B cell (primary cell): Measurements from ENCODE around the gene QSOX2. TPM values are rescaled to one million over a fixed set of nuclear protein-coding genes. Genes with fewer than 3 reads are reported as not detected.

Source experiments
- ATAC-seq: fragments of 200-7000 bp; cut with Tn5 transposase; one replicate; pipeline ENCODE4 v1.10.0; 2021; ENCODE audit warnings: low read depth, mild to moderate bottlenecking, moderate number of reproducible peaks, moderate library complexity
- CTCF ChIA-PET: fragments of 350-600 bp; sonication (Branson Sonifier 250); formaldehyde crosslinking; loops from one replicate; lab custom pipeline; 2021; ENCODE audit warnings: antibody characterized with exemption, inconsistent platforms; lab: Charles Lee
- POLR2A ChIA-PET: fragments of 350-600 bp; sonication (Branson Sonifier 250); formaldehyde crosslinking; loops from one replicate; lab custom pipeline; 2021; ENCODE audit warnings: antibody characterized with exemption; lab: Charles Lee
- DNase-seq: peaks from one replicate; pipeline ENCODE4 v3.0.0; 2013
- H2AFZ ChIP-seq: 2 replicates; pipeline ENCODE4 v1.6.1; 2012; ENCODE audit warnings: mild to moderate bottlenecking, low read depth, low read length; ENCODE audit not compliant: insufficient read depth, poor library complexity, severe bottlenecking
- H3K27ac ChIP-seq, 2 donors: 1 replicate in 1 of 2; 2 replicates in 1 of 2; pipeline ENCODE4 v1.5.1; 2012 to 2013; ENCODE audit warnings: low read length in 2 of 2, mild to moderate bottlenecking in 2 of 2, moderate library complexity in 1 of 2
- H3K27me3 ChIP-seq, 4 experiments: fragments of 200-600 bp in 1 of 4; sonication (generic) in 1 of 4; replicated peaks in 1 of 4; 1 replicate in 2 of 4; 2 replicates in 2 of 4; pipeline versions ENCODE4 v1.6.1 to v1.7.0; 2013 to 2016; ENCODE audit warnings: low read length in 3 of 4, mild to moderate bottlenecking in 2 of 4, mixed read lengths in 1 of 4, moderate library complexity in 1 of 4; ENCODE audit not compliant: insufficient read depth in 4 of 4, control insufficient read depth in 3 of 4; ENCODE audit errors: control extremely low read depth in 1 of 4
- H3K36me3 ChIP-seq, 2 experiments: replicated peaks in 1 of 2; 1 replicate in 1 of 2; 2 replicates in 1 of 2; pipeline versions ENCODE4 v1.6.1 to v1.7.1; 2013; ENCODE audit warnings: low read length in 1 of 2; ENCODE audit not compliant: insufficient read depth in 2 of 2, control insufficient read depth in 1 of 2; ENCODE audit errors: control extremely low read depth in 1 of 2, extremely low read depth in 1 of 2
- H3K4me1 ChIP-seq, 2 donors: fragments of 200-600 bp in 1 of 2; sonication (generic) in 1 of 2; 1 replicate in 1 of 2; 2 replicates in 1 of 2; pipeline versions ENCODE4 v1.5.1 to v1.6.1; 2013 to 2017; ENCODE audit warnings: low read length in 2 of 2; ENCODE audit not compliant: control insufficient read depth in 2 of 2, insufficient read depth in 2 of 2
- H3K4me2 ChIP-seq: replicated peaks from 2 replicates; pipeline ENCODE3; 2012; ENCODE audit warnings: mild to moderate bottlenecking, low read depth, low read length; ENCODE audit not compliant: poor library complexity, severe bottlenecking
- H3K4me3 ChIP-seq, 5 experiments: fragments of 200-600 bp in 1 of 5; sonication (generic) in 1 of 5; 1 replicate in 3 of 5; 2 replicates in 2 of 5; pipeline versions ENCODE4 v1.5.1 to v1.7.0; 2011 to 2016; ENCODE audit warnings: low read length in 4 of 5, mild to moderate bottlenecking in 4 of 5, low read depth in 2 of 5, control low read depth in 1 of 5, moderate library complexity in 1 of 5; ENCODE audit not compliant: insufficient read depth in 1 of 5; ENCODE audit errors: control extremely low read depth in 1 of 5, extremely low read depth in 1 of 5
- H3K79me2 ChIP-seq: fragments of 200-600 bp; sonication (generic); one replicate; pipeline ENCODE4 v1.6.0; 2016; ENCODE audit warnings: low read length; ENCODE audit not compliant: control insufficient read depth, insufficient read depth
- H3K9ac ChIP-seq: fragments of 200-600 bp; sonication (generic); 2 replicates; pipeline ENCODE4 v1.6.1; 2017; ENCODE audit warnings: mild to moderate bottlenecking, low read length, moderate library complexity
- H3K9me3 ChIP-seq, 3 donors: one replicate each; pipeline versions ENCODE4 v1.6.1 to v1.7.1; 2013; ENCODE audit warnings: low read length in 2 of 3; ENCODE audit not compliant: control insufficient read depth in 2 of 3, insufficient read depth in 1 of 3; ENCODE audit errors: control extremely low read depth in 1 of 3
- H4K20me1 ChIP-seq: 2 replicates; pipeline ENCODE4 v1.6.0; 2012; ENCODE audit warnings: mild to moderate bottlenecking, low read length; ENCODE audit not compliant: insufficient read depth, control insufficient read depth, poor library complexity, severe bottlenecking
- H3K27ac Mint-ChIP-seq: one replicate; pipeline ENCODE4 v1.8.0; 2021; ENCODE audit warnings: mixed read lengths
- H3K27me3 Mint-ChIP-seq: one replicate; pipeline ENCODE4 v1.8.0; 2021; ENCODE audit warnings: mixed read lengths
- H3K4me1 Mint-ChIP-seq: one replicate; pipeline ENCODE4 v1.8.0; 2021; ENCODE audit warnings: mixed read lengths
- H3K4me3 Mint-ChIP-seq: one replicate; pipeline ENCODE4 v1.8.0; 2021; ENCODE audit warnings: mixed read lengths
- H3K9me3 Mint-ChIP-seq: one replicate; pipeline ENCODE4 v1.8.0; 2022; ENCODE audit warnings: mixed read lengths; ENCODE audit not compliant: insufficient read depth
- EZH2 ChIP-seq: IDR thresholded peaks from 2 replicates; pipeline ENCODE4 v1.6.1; 2012; ENCODE audit warnings: borderline replicate concordance, low read depth, mild to moderate bottlenecking, moderate library complexity, low read length; ENCODE audit not compliant: insufficient read depth, poor library complexity, severe bottlenecking
- WGBS: methylation state at CpG from one replicate; pipeline ENCODE4 v1.1.5; 2013; ENCODE audit warnings: missing lambda C conversion rate; ENCODE audit not compliant: insufficient coverage; 5-methylcytosine and 5-hydroxymethylcytosine counted together
- intact Hi-C: fragments of 100-400 bp; cut with micrococcal nuclease; formaldehyde crosslinking; loops from one replicate; pipeline ENCODE4 v1.10.0; 2022
- polyA plus RNA-seq: library from polyadenylated mRNA; depleted of rRNA; stranded (reverse); fragments of >200 nt; gene quantifications from 2 replicates; pipeline ENCODE4 v1.2.3, GENCODE V29; 2012
- total RNA-seq, 2 donors: library from RNA; stranded (reverse); fragments of 120-200 nt in 1 of 2; gene quantifications; 1 replicate in 1 of 2; 2 replicates in 1 of 2; pipeline versions ENCODE4 v1.2.3 to v1.2.4, GENCODE V29; 2013 to 2022
- TF ChIP-seq, protein P1 (sequence below): fragments of 200-600 bp; IDR thresholded peaks from one replicate; pipeline ENCODE4 v1.8.0; 2022; ENCODE audit warnings: antibody characterized with exemption, mild to moderate bottlenecking

The QSOX2 gene
- total and polyA plus RNA-seq, 2 donors (not counting 1 experiment from before 2014, with no cell fraction given) = 62.9 to 139 TPM

DNA sequence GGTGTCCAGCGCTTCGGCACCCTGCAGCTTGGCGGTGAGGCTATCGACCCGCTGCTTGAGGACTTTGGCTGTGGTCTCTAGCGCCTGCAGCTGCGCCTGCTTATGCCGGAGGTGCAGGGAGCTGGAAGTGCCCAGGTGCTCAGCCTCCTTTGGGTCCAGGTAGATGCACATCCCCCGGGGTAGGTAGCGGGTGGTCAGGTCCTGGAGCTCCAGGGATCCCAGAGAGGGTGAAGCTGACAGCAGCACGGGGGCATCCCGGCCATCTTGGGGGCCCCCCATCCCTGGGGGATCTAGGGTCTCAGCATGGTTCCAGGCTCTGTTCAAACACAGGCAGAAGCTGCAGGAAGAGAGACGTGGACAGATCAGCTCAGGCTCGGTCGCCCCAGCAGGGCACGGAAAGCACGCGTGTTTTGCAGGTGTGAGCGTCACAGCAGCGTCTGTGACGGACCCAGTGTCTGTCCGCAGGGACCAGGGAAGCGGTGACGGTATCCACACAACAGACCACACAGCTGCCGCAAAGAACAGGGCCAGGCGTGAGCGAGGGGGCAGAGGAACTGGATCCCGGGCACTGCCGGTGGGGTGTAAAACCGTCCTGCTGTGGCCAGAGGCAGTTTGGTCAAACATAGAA is 40.9 kb upstream of the QSOX2 start:
- no peak for TF ChIP-seq EZH2
- TF ChIP-seq, protein P1, sequence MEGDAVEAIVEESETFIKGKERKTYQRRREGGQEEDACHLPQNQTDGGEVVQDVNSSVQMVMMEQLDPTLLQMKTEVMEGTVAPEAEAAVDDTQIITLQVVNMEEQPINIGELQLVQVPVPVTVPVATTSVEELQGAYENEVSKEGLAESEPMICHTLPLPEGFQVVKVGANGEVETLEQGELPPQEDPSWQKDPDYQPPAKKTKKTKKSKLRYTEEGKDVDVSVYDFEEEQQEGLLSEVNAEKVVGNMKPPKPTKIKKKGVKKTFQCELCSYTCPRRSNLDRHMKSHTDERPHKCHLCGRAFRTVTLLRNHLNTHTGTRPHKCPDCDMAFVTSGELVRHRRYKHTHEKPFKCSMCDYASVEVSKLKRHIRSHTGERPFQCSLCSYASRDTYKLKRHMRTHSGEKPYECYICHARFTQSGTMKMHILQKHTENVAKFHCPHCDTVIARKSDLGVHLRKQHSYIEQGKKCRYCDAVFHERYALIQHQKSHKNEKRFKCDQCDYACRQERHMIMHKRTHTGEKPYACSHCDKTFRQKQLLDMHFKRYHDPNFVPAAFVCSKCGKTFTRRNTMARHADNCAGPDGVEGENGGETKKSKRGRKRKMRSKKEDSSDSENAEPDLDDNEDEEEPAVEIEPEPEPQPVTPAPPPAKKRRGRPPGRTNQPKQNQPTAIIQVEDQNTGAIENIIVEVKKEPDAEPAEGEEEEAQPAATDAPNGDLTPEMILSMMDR = no peak
- Histone ChIP-seq H3K27ac (no peak overlapping the region), H3K4me3 (no peak overlapping the region), H3K9ac (no peak overlapping the region), H2AFZ (no peak overlapping the region), H4K20me1 (no peaks in the 10 kb centered on the region), H3K27me3 (peaks cover 0 to 3% (median 0%) of the 10 kb centered on the region in 4 experiments), H3K79me2 (no peaks in the 10 kb centered on the region), H3K36me3 (no peaks in the 10 kb centered on the region), H3K9me3 (peaks cover 0 to 4% (median 0%) of the 10 kb centered on the region in 3 donors), H3K4me1 (peaks cover 18 to 25% of the 10 kb centered on the region in 2 donors), H3K4me2 (no peak overlapping the region)
- WGBS = 93% methylated on average over 30 of the region's 30 CpGs
- DNase-seq = no peak
- H3K4me1 Mint-ChIP-seq = peaks cover 20% of the 10 kb centered on the region
- peaks cover 13% of the 10 kb centered on the region for H3K27me3 Mint-ChIP-seq
- POLR2A ChIA-PET = no interaction called here
- intact Hi-C loops = no loop called here
- H3K27ac Mint-ChIP-seq = no peak overlapping the region
- H3K9me3 Mint-ChIP-seq = no peaks in the 10 kb centered on the region
- H3K4me3 Mint-ChIP-seq = no peak overlapping the region
- CTCF ChIA-PET = interaction anchor here (1.0 to 6.2 kb wide), 2 partner anchors 110 to 117 kb away, joined by 3 to 103 read pairs; no protein-coding TSS in a partner anchor
- ATAC-seq = no peak
